ENCODE results near the gene HOXC5.

Gene HOXC5

DNA sequence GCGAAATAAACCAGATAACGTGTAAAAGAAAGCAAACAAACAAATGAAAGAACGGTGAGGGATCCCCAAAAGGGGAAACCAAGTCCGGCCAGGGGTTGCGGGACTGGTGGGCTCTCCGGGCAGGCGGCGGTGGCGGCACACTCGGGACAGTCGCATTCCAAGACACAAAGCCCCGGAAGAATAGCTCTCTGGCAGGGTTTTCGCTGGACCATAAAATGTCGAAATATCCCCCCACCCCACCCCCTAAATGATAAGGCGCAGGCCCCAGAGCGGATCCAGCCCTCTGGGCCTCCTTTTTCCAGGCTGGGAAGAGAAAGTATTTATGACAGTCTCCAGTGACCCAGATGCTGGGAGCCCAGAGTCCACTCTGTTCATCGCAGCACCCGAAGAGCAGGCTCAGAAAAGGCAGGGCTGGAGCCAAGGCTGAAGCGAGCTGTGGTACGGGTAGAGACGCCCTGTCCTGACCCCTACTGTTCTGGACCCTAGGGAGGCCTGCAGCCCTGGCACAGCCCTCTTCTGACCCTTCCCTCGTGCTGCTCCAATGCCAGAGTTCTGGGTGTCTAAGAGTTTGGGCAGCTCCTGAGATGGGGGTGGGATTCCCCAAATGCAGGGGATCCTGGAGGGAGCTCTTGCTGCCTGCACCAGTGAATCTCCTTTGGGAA, 26.2 kb upstream of the HOXC5 start:
- DNase-seq (ENCODE audit: low spot score) = no peak

- no peak for DNase-seq (ENCODE audit: low spot score)
Measured at GRCh38 chr12:54007538-54008259, 25.2 kb upstream of the HOXC5 start.

- no peak for DNase-seq (ENCODE audit: low spot score)
Measured at GRCh38 chr12:54008260-54008552, 24.6 kb upstream of the HOXC5 start.

GRCh38 chr12:54009171-54010052, 23.4 kb upstream of the HOXC5 start:
- DNase-seq (ENCODE audit: low spot score) = peak; percentile 45

- no peak for DNase-seq (ENCODE audit: low spot score)
Measured at GRCh38 chr12:54010053-54010971, 22.5 kb upstream of the HOXC5 start.

- DNase-seq (ENCODE audit: low spot score) = no peak
Measured at GRCh38 chr12:54010972-54011664, 21.7 kb upstream of the HOXC5 start.

- DNase-seq (ENCODE audit: low spot score) = no peak
Measured at GRCh38 chr12:54011665-54012532, 21.0 kb upstream of the HOXC5 start.

- DNase-seq (ENCODE audit: low spot score) = no peak
Measured at GRCh38 chr12:54012631-54013409, 20.0 kb upstream of the HOXC5 start.

DNA sequence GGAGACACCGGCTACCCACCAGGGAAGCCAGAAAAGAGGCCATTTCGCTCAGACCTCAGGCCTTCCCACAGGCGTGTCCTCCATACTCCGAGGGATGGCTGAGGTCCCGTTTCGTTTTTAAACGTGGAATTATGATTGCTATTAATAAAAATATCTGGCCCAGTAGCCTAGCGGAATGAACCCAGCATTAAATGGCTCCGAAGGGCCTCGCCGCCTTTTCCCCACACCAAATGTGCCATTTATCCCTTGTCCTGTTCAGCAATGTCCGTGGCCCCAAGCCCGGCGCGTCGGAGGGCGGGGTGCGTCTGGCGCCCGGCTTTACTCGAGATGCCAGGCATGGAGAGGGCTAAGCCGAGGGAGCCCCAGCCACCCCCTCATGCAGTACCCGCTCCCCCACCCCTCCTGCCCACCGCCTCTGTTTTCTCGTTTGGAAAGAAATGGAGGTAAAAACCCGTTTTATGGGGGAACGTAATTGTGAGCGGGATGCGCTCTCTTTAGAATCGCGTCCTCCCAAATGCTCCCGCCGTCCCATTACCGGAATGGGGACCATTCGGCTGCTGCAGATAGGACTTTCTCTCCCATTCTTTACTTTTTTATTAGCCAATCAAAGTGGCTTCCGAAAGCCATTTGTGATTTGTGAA, 18.4 kb upstream of the HOXC5 start:
- DNase-seq (ENCODE audit: low spot score) = no peak

DNA sequence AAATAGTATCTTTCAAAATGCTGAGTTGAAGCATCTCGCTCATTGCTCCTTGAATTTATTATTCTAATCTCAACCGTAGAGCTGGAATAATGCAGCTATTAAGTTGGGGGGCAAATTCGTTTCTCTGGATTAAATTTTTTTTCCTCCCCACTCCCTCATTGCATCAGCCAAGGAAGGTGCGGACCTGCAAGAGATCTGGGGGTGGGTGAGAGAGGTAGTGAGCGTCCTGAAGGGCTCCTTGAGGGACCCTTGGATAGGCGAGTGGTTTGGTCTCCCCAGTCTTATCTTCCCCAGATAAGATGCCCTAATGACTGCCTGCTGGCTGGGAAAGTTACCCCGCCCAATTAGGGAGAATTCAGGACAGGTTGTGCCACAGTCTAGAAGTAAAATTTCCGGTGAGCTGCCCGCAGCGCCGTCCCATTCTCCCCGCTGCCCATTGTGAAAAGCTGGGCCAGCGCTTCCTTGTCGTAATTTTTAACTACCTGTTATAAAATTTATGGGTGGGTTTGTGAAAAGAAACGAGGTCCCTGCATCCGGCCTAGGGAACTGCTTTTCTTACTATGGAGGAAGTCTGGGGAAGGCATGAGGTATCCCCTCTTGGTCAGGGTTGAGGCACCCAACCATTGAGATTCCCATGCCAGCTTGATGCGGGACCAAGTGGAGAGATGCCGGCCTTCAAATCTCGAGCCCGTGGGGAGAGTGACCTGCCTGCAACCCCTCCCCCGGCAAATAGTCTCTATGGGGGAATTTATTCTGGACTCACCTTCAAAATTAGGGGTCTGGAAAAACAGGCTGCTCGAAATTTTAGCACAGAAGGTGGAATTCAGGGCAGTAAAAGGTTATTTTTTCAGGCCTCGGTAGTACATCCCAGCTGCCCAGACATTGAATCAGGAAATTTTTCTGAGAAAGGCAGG, 17.6 kb upstream of the HOXC5 start:
- DNase-seq (ENCODE audit: low spot score) = no peak

DNA sequence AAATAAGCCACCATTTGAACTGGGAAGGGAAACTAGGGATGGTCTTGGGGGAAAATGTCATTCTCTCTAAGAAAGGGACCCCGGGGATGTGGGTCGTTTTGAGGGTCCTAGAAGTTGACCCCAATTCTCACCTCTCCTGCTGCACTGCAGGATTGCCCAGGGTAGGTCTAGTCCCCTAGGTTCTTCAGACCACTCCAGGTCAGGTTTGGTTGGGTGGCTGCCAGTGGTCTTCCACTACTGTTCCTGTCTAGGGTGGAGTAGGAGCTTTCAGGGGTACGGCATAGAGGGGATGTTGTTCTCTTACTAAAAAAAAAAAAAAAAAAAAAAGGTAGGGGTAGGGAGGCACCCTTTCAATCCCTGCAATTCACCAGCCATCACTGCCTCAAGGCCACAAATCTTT, 16.8 kb upstream of the HOXC5 start:
- no peak for DNase-seq (ENCODE audit: low spot score)

DNA sequence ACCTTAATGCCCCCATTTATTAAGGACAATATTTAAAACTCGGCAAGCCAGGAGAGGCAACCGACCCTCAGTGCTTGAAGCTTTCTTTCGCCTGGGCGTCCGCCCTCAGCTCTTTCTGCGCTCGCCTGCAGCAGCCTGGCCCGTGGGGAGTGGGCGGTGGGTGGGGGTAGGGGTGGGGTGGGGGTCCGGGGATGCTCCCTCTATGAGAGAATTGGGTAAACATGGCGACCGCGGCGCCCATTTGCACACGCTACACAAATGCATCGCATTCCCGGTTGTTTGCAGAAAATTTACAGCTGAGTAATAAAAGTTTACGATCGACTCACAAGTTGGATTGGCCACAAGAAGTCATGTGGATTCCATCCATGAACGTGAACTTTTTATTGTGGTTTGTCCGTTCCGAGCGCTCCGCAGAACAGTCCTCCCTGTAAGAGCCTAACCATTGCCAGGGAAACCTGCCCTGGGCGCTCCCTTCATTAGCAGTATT, 16.3 kb upstream of the HOXC5 start:
- DNase-seq (ENCODE audit: low spot score) = peak; percentile 95

DNA sequence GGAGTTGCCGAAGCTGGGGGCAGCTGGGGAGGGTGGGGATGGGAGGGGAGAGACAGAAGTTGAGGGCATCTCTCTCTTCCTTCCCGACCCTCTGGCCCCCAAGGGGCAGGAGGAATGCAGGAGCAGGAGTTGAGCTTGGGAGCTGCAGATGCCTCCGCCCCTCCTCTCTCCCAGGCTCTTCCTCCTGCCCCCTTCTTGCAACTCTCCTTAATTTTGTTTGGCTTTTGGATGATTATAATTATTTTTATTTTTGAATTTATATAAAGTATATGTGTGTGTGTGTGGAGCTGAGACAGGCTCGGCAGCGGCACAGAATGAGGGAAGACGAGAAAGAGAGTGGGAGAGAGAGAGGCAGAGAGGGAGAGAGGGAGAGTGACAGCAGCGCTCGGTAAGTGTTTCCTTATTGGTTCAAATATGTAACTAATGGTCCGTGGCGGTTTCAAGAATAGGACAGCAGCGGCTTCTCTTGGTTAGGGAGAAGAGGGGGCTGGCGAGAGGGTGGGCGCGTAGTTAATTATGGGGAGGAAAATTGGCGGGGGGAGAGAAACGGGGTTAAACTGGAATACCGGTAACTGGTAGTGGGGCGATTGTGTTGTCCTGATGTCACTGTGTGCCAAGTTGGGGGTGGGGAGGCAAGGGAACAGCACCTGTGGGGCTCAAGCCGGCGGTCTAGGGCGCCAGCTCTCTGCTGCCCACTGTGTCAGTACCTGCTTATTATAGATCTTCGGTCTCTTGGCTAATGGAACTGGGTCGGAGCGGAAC, 15.6 kb upstream of the HOXC5 start:
- peak; percentile 75 for DNase-seq (ENCODE audit: low spot score)

DNA sequence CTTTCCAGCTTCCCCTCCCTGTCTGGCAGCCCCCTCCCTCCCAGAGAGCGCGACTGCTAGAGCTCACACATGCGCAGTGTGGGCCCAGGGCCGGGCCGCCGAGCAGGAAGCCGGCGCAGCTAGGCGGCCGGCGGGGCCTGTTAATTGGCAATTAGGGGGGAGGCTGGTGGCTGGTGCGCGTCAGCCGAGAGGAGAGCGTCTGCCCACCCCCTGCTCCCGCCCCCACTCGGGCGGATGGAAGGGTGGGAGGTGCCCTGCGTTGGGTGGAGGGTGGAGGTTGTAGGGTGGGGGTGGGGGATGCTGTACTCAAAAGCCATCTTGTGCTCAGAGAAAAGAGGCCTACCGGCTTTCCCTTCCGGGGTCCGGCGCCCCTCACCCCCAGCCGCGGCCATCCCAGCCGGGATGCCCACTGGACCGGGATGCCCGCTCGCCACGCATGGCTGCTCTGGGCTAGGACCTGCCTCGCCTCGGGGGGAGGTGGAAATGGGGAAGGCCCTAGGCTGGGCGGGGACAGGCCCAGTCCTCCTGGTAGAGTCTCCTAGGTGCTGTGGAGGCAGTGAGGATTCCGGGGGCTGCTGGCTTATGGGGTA, 14.9 kb upstream of the HOXC5 start:
- peak; percentile 93 for DNase-seq (ENCODE audit: low spot score)

DNA sequence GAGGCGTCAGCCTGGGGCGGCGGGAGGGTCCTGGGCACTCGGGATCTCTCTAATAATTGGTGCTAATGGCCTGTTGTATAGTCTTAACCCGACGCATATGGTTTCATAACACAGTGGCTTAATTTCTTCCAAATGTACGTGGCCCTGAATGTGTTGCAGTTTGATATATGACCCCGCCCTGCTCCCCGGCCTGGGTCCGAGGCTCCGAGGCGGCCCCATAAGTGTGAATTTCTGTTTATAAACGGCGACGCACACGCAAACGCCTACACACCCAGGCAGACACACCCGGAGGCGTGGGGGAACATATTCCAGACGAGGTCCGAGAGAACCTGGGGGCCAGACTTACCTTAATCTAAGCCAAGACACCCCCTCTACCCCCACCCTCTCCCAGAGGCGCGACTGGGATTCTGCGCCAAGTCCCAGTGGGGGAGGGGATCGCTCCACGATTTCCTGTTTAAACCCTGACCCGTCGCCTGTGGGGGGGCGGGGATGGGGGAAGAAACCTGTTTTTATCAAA, 14.3 kb upstream of the HOXC5 start:
- DNase-seq (ENCODE audit: low spot score) = peak; percentile 38

GRCh38 chr12:54019091-54019811, 13.6 kb upstream of the HOXC5 start:
- no peak for DNase-seq (ENCODE audit: low spot score)
